ENCODE measurements around the gene YBX2.
A peak's percentile ranks its signal among the peaks of the same experiment; 100 is the strongest.
"Not testable (repeated sequence)": the region's sequence is repeated elsewhere in the genome, so short reads cannot be mapped to it uniquely, and the experiment has no call there.

The YBX2 gene

DNA sequence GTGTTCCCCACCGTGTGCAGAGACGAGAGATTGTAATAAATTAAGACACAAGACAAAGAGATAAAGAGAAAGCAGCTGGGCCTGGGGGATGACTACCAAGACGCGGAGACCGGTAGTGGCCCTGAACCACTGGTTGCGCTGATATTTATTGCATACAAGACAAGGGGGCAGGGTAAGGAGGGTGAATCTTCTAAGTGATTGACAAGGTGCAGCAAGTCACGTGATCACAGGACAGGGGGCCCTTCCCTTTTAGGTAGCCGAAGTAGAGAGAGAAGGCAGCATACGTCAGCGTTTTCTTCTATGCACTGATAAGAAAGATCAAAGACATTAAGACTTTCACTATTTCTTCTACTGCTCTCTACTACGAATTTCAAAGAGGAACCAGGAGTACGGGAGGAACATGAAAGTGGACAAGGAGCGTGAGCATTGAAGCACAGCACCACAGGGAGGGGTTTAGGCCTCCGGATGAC is 38.2 kb upstream of the YBX2 start:
- WGBS, result 74% methylated on average over 14 of the region's 14 CpGs
- not testable (repeated sequence) for H3K36me3 ChIP-seq (ENCODE audit: control insufficient read depth in 1 of 2, insufficient read depth in 2 of 2, low read depth in 1 of 2, low read length in 2 of 2); H3K18ac ChIP-seq (ENCODE audit: low read depth in 1 of 2, low read length in 2 of 2); H3K9me3 ChIP-seq (ENCODE audit: control insufficient read depth, low read length); DNase-seq; H2AK5ac ChIP-seq (ENCODE audit: low read length, severe bottlenecking); H2AFZ ChIP-seq (ENCODE audit: low read depth, low read length); H3K27ac ChIP-seq (ENCODE audit: low read length, poor library complexity, severe bottlenecking); H4K8ac ChIP-seq (ENCODE audit: low read length); H3K23ac ChIP-seq (ENCODE audit: low read length in 2 of 2); H2BK5ac ChIP-seq (ENCODE audit: low read depth, low read length, poor library complexity, severe bottlenecking); H3K4me3 ChIP-seq (ENCODE audit: insufficient read depth in 1 of 2, low read depth in 1 of 2, low read length in 2 of 2); H2BK12ac ChIP-seq (ENCODE audit: low read length in 2 of 2); H3K4ac ChIP-seq (ENCODE audit: low read depth in 1 of 2, low read length in 2 of 2); H2BK120ac ChIP-seq (ENCODE audit: low read depth, low read length); H3K4me2 ChIP-seq (ENCODE audit: low read length, poor library complexity, severe bottlenecking); H2BK15ac ChIP-seq (ENCODE audit: low read depth, poor library complexity, severe bottlenecking); H3K79me1 ChIP-seq (replicated peaks; ENCODE audit: low read length, poor library complexity, severe bottlenecking); H4K91ac ChIP-seq (ENCODE audit: low read length); H3K9ac ChIP-seq (ENCODE audit: low read length); H3K14ac ChIP-seq (ENCODE audit: low read length in 2 of 2)
- Histone ChIP-seq H3K27me3 (ENCODE audit: control insufficient read depth in 1 of 2, insufficient read depth in 1 of 2, low read length in 2 of 2) (peaks cover 9 to 31% of the 10 kb centered on the region in 2 experiments), H3K4me1 (ENCODE audit: control insufficient read depth, insufficient read depth, low read depth, low read length) (peaks cover 11% of the 10 kb centered on the region)

GRCh38 chr17:7332111-7332510 is 37.7 kb upstream of the YBX2 start:
- Histone ChIP-seq H2BK15ac (ENCODE audit: low read depth, poor library complexity, severe bottlenecking) (no peak overlapping the region), H3K4me2 (ENCODE audit: low read length, poor library complexity, severe bottlenecking) (no peak overlapping the region), H3K27me3 (ENCODE audit: control insufficient read depth in 1 of 2, insufficient read depth in 1 of 2, low read length in 2 of 2) (peaks cover 9 to 27% of the 10 kb centered on the region in 2 experiments), H2BK12ac (ENCODE audit: low read length in 2 of 2) (no peak overlapping the region), H3K18ac (ENCODE audit: low read depth in 1 of 2, low read length in 2 of 2) (no peak overlapping the region), H3K9ac (ENCODE audit: low read length) (no peak overlapping the region), H4K91ac (ENCODE audit: low read length) (no peak overlapping the region), H3K27ac (ENCODE audit: low read length, poor library complexity, severe bottlenecking) (no peak overlapping the region), H3K79me1 (replicated peaks; ENCODE audit: low read length, poor library complexity, severe bottlenecking) (peaks cover 10% of the 10 kb centered on the region), H2AK5ac (ENCODE audit: low read length, severe bottlenecking) (no peak overlapping the region), H3K23ac (ENCODE audit: low read length in 2 of 2) (no peak overlapping the region), H3K4ac (ENCODE audit: low read depth in 1 of 2, low read length in 2 of 2) (no peak overlapping the region), H3K4me1 (ENCODE audit: control insufficient read depth, insufficient read depth, low read depth, low read length) (peaks cover 17% of the 10 kb centered on the region), H2BK5ac (ENCODE audit: low read depth, low read length, poor library complexity, severe bottlenecking) (no peak overlapping the region), H3K36me3 (ENCODE audit: control insufficient read depth in 1 of 2, insufficient read depth in 2 of 2, low read depth in 1 of 2, low read length in 2 of 2) (peaks cover 0 to 1% of the 10 kb centered on the region in 2 experiments), H3K4me3 (ENCODE audit: insufficient read depth in 1 of 2, low read depth in 1 of 2, low read length in 2 of 2) (no peak overlapping the region), H4K8ac (ENCODE audit: low read length) (no peak overlapping the region), H3K14ac (ENCODE audit: low read length in 2 of 2) (no peak overlapping the region), H3K9me3 (ENCODE audit: control insufficient read depth, low read length) (no peaks in the 10 kb centered on the region), H2BK120ac (ENCODE audit: low read depth, low read length) (no peak overlapping the region), H2AFZ (ENCODE audit: low read depth, low read length) (no peak overlapping the region)
- WGBS, result 70% methylated on average over 7 of the region's 7 CpGs
- no peak for DNase-seq

GRCh38 chr17:7330638-7331015 is 36.2 kb upstream of the YBX2 start:
- H2BK15ac ChIP-seq (ENCODE audit: low read depth, poor library complexity, severe bottlenecking), result peak overlapping the region; percentile 26
- H3K27ac ChIP-seq (ENCODE audit: low read length, poor library complexity, severe bottlenecking), result peak overlapping the region; percentile 6
- H3K4me2 ChIP-seq (ENCODE audit: low read length, poor library complexity, severe bottlenecking), result peak overlapping the region; percentile 97
- no peak for DNase-seq
- H3K4me3 ChIP-seq (ENCODE audit: insufficient read depth in 1 of 2, low read depth in 1 of 2, low read length in 2 of 2), result peak overlapping the region in 1 of 2 experiments; percentile 100
- peak overlapping the region in 1 of 2 experiments; percentile 57 for H2BK12ac ChIP-seq (ENCODE audit: low read length in 2 of 2)
- peaks cover 19% of the 10 kb centered on the region for H3K4me1 ChIP-seq (ENCODE audit: control insufficient read depth, insufficient read depth, low read depth, low read length)
- H3K9me3 ChIP-seq (ENCODE audit: control insufficient read depth, low read length), result no peaks in the 10 kb centered on the region
- peak overlapping the region; percentile 48 for H2AFZ ChIP-seq (ENCODE audit: low read depth, low read length)
- no peak overlapping the region for H2BK5ac ChIP-seq (ENCODE audit: low read depth, low read length, poor library complexity, severe bottlenecking)
- peaks cover 12 to 15% of the 10 kb centered on the region in 2 experiments for H3K36me3 ChIP-seq (ENCODE audit: control insufficient read depth in 1 of 2, insufficient read depth in 2 of 2, low read depth in 1 of 2, low read length in 2 of 2)
- H4K8ac ChIP-seq (ENCODE audit: low read length), result peak overlapping the region; percentile 54
- no peak overlapping the region for H3K23ac ChIP-seq (ENCODE audit: low read length in 2 of 2)
- WGBS, result 90% methylated on average over 13 of the region's 13 CpGs
- peak overlapping the region; percentile 15 to 76 for H3K4ac ChIP-seq (ENCODE audit: low read depth in 1 of 2, low read length in 2 of 2)
- peaks cover 22% of the 10 kb centered on the region for H3K79me1 ChIP-seq (replicated peaks; ENCODE audit: low read length, poor library complexity, severe bottlenecking)
- H3K14ac ChIP-seq (ENCODE audit: low read length in 2 of 2), result no peak overlapping the region
- H2AK5ac ChIP-seq (ENCODE audit: low read length, severe bottlenecking), result no peak overlapping the region
- H3K18ac ChIP-seq (ENCODE audit: low read depth in 1 of 2, low read length in 2 of 2), result peak overlapping the region in 1 of 2 experiments; percentile 46
- peak overlapping the region; percentile 93 for H3K9ac ChIP-seq (ENCODE audit: low read length)
- no peak overlapping the region for H2BK120ac ChIP-seq (ENCODE audit: low read depth, low read length)
- peak overlapping the region; percentile 65 for H4K91ac ChIP-seq (ENCODE audit: low read length)
- peaks cover 9 to 13% of the 10 kb centered on the region in 2 experiments for H3K27me3 ChIP-seq (ENCODE audit: control insufficient read depth in 1 of 2, insufficient read depth in 1 of 2, low read length in 2 of 2)

DNA sequence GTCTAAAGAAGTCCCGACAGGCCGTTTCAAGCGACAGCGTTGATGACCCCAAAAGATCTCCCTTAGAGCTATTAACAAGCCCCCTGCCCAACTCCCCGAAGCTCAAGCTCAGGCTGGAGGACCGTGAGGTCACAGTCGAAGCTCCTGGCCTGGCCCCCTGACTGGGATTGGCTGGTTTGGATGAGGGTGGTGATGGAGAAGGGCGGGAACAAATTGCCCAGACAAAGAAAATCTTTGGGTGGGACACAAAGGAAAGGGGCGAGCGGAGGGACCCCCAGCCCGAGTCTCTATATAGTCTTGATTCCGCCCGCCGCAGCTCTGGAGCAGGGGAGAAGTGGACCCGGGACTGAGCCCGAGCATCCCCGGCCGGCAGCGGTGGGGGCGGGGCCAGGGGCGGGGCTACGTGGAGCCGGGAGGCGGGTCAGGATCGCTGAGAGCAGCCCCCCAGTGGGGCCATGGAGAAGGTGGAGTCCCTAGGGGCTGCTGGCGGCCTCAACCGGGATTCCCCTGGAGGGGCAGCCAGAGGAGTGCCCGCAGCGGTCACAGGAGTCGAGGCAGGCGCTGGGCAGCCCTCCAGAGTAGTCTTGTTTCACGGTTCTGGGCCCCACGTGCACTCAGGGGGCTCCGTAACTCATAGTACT is 35.7 kb upstream of the YBX2 start:
- Histone ChIP-seq H3K23ac (ENCODE audit: low read length in 2 of 2) (no peak overlapping the region), H3K4me1 (ENCODE audit: control insufficient read depth, insufficient read depth, low read depth, low read length) (peaks cover 19% of the 10 kb centered on the region), H3K14ac (ENCODE audit: low read length in 2 of 2) (no peak overlapping the region), H2AFZ (ENCODE audit: low read depth, low read length) (peak overlapping the region; percentile 79), H3K36me3 (ENCODE audit: control insufficient read depth in 1 of 2, insufficient read depth in 2 of 2, low read depth in 1 of 2, low read length in 2 of 2) (peaks cover 17 to 20% of the 10 kb centered on the region in 2 experiments), H3K27ac (ENCODE audit: low read length, poor library complexity, severe bottlenecking) (peak overlapping the region; percentile 88), H2AK5ac (ENCODE audit: low read length, severe bottlenecking) (no peak overlapping the region), H3K9me3 (ENCODE audit: control insufficient read depth, low read length) (no peaks in the 10 kb centered on the region), H3K4ac (ENCODE audit: low read depth in 1 of 2, low read length in 2 of 2) (peak overlapping the region; percentile 15 to 76), H3K18ac (ENCODE audit: low read depth in 1 of 2, low read length in 2 of 2) (peak overlapping the region; percentile 46 to 64), H3K9ac (ENCODE audit: low read length) (peak overlapping the region; percentile 93), H3K4me3 (ENCODE audit: insufficient read depth in 1 of 2, low read depth in 1 of 2, low read length in 2 of 2) (peak overlapping the region; percentile 76 to 100), H3K79me1 (replicated peaks; ENCODE audit: low read length, poor library complexity, severe bottlenecking) (peaks cover 24% of the 10 kb centered on the region), H3K4me2 (ENCODE audit: low read length, poor library complexity, severe bottlenecking) (peak overlapping the region; percentile 97), H2BK120ac (ENCODE audit: low read depth, low read length) (no peak overlapping the region), H4K8ac (ENCODE audit: low read length) (peak overlapping the region; percentile 64), H4K91ac (ENCODE audit: low read length) (peak overlapping the region; percentile 25), H2BK15ac (ENCODE audit: low read depth, poor library complexity, severe bottlenecking) (peak overlapping the region; percentile 26), H3K27me3 (ENCODE audit: control insufficient read depth in 1 of 2, insufficient read depth in 1 of 2, low read length in 2 of 2) (peaks cover 6 to 8% of the 10 kb centered on the region in 2 experiments), H2BK5ac (ENCODE audit: low read depth, low read length, poor library complexity, severe bottlenecking) (no peak overlapping the region), H2BK12ac (ENCODE audit: low read length in 2 of 2) (peak overlapping the region in 1 of 2 experiments; percentile 57)
- 5% methylated on average over 34 of the region's 34 CpGs for WGBS
- DNase-seq, result peak; percentile 93

Measured in mesenchymal stem cell (in vitro differentiated cells and primary cell).